Superior temporal gyrus (tissue), 1 donor: ENCODE measurements around the gene RAB11FIP3.

ENCODE experiments used
- DNase-seq: peaks from one replicate; pipeline ENCODE4 v3.0.0-alpha.2; 2016; ENCODE audit errors: extremely low spot score

RAB11FIP3 gene

DNA sequence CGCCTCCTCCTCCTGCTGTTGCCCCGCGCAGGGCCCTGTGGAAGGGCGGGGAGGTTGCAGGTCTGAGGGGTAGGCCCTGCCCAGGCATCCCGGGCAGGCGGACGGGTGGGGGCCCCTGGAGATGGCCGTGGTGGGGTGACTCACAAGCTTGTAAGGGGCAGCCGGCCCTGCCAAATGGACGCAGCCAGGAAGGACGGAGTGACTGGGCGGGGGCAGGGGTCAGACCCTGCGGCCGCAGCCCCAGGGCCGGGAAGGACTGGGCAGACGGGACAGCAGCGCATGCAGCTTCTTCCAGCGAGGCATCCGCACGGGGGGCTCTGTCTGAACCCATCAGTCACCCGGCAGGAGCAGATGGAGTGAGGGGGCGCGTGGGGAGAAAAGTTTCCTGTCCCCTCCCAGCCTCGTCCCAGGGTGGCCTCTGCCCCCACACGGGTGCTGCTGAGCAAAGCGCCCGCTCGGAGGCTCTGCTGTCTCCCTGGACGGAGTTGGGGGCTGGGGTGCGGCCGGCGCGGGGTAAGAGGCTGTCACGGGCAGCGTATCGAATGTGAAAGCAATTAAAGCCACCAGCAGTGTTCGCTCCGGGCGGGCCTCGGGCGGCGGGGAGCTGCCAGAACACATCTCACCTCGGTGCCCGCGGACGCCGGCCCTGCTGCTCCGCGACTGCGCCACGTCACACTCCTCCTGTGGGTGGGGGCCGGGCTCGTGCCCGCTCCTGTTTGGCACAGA is 129.4 kb downstream of the RAB11FIP3 start:
- no peak for DNase-seq

DNA sequence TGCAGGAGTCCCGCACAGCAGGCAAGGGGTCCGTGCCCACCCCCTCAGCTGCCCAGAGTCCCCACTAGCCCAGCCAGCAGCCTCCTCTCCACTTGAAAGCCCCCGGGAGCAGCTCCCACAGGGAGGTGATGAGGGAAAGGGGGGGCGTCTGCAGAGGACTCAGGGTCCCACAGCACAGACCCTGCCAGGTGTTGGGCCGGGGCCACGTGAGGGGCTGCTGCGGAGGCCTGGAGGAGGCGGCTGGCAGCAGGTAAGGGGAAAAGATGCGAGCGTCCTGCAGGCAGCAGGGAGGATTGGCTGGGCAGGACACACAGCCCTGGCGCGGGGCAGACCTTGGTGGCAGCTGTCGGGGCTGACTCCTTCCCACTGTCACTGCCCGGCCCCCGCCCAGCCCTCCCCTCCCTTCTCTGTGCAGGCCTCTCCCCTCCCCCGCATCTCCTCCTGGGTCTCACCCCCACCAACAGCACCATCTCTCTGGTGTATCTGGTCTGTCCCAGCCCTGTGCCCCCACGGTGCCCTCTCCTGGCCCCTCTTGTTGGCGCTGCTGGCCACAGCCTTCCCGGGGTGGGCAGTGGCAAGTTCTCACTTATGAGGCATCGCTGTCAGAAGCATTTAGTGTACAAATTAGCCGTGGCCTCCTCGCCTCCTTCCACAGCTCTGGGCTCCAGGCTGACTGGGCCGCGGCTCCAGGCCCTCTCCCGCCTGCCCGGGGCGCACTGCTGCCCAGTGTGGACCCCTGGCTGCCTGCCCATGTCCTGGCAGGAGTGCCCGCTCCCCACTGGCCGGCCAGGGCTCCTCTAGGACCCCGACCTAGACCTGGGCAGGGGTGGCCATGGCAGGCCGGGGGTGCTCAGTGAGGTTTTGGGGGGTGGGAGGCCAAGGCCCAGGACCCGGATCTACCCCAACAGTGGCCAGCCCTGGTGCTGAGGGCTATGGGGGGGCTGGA is 130.4 kb downstream of the RAB11FIP3 start:
- DNase-seq, result no peak

DNA sequence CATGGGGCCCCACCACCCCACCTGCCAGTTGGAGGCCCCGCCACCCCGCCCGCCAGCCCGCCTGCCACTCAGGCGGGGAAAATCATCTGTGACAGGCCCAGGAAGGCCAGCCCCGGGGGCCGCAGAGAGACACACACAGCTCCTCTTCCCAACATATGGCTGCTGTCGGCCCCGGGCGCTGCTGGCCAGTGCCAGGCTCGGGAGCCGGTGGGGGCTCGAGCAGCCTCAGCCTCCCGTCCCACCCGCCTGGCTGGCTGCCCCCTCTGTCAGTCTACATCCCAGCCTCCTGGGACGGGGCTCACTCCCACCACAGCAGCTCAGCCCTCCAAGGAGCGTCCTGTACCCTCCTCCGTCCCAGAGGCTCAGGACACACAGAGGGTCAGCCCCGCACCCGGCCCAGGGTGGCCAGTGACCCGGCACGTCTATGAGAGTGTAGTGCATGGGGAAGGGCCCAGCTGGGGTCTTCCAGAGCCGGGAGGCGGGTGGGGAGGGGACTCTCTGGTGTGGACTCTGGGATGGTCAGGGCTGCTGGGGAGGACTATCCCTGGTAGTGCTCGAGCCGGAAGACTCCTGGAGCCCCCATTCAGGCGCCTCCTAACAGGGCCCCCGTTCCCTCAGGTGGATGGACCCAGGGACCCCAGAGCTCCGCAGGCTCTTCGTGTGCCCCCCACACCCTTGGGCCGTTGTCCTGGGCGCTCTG is 131.2 kb downstream of the RAB11FIP3 start:
- DNase-seq, result no peak

DNA sequence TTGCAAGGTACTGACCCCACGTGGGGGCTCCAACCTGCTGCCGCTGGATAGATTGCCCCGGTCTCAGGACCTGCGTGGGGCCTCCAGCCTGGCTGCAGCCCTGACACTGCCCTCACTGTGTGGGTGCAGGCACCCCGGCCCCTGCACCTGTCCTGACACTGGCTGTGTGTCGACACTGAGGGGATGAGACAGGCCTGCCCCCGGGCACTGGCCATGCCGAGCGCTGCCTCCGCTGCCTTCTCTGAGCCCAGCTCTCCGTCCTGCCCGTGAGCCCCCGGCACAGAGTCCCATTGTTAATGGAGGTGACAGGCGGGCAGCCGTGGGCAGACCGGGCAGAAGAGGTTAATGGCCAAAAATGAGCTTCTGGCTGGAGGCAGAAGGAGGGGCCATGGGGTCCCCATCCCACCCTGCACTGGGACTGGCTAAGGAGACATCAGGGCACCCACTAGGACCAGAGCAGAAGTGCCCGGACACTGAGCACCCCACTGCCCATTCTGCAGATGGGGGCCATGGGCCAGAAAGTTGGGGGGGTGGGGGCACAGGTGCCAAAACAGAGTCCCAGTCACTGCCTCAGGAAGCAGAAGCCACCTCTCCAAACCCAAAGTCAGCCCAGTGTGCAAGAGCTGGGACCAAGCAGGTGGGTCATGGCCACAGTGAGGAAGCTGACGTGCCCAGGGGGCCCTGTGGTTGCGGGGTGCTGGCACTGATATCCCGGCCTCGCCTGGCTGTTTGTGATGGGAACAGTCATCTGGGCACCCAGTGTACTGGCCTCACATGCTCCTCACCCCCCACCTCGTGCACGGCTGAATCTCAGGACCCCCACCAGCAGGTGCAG is 132.2 kb downstream of the RAB11FIP3 start:
- DNase-seq, result no peak

DNA sequence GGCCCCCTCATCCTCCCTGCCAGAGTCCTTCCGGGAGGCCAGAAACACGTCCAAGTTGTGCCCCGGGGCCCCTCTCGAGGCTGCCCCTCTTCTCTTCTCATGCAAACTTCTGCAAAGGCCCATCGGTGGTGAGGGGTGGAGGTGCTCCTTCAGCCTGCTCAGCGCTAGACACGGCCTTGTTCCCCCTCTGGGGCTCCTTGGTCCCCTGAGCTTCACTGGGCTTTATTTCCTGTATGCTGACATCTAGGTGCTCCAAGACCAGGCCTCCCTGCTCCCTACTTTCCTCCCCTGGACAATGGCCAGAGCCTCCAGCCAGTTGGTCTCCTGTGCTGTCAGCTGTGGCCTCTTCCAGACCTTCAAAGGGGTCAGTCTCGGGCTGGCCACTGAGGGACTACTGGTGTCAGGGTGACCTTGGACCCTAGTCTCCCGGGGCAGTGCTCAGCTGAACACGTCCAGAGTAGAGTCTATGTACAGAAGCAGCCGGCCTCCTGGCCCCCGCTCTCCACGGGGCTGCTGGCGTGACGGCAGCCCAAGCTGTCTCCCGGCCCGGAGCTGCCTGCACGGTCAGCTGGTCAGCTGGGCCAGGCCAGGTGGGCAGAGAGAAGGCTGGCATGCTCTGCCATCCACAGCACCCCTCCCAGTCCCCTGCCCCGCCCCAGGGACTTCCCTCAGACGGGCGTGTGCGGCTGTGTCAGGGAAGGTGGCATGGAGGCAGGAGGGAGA is 133.0 kb downstream of the RAB11FIP3 start:
- no peak for DNase-seq

DNA sequence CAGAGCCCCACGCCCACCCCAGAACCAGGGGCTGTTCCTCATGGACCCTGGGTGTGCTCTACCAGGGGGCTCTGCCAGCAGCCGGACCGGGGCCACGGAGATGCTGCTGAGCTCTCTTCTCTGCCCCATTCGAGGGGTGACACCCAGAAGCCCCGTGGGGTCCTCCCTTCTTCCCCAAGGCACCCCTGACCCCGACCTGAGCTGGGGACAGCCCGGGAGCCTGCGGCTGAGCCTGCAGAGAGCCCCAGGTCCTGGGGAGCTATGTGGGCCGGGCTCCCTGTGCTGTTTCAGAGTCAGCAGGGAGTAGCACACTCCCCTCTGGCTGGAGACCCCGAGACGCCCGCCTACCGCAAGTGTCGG is 133.6 kb downstream of the RAB11FIP3 start:
- DNase-seq, result no peak

DNA sequence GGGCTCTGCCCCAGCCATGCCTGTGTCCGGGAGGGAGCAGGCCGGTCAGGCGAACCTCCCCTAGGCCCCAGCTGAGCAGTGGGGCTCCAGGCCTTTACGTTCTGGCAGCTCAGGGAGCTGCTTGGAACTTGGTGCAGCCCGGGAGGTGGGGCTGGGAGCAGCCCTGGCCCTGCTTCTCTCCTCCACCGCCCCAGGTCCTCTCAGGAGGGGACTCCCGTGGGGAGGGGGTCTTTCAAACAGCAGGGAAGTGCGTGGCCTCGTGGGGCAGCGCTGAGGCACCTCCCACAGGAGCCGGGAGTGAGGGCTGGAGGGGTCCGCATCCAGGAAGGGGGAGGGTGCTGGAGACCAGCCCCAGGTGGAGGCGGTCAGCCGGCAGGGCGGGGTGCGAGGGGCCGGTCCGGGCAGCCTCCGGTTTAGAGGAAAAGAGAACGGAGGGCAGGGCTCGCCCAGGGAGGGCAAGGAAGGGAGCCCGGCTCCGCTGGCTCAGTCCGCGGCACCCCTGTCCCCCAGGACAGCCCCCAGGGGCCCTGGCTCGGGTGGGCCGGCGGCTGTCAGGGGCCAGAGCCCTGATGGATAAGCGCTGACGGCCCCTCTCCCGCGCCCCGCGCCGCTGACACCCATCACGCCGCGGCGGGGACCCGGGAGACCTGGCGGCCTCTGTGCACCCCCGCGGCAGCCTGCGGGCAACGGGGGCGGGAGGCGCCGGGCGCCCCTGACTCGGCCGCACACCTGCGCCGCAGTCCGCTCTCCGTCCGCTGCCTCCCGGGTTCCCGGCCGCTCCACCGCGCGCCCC is 134.2 kb downstream of the RAB11FIP3 start:
- no peak for DNase-seq

DNA sequence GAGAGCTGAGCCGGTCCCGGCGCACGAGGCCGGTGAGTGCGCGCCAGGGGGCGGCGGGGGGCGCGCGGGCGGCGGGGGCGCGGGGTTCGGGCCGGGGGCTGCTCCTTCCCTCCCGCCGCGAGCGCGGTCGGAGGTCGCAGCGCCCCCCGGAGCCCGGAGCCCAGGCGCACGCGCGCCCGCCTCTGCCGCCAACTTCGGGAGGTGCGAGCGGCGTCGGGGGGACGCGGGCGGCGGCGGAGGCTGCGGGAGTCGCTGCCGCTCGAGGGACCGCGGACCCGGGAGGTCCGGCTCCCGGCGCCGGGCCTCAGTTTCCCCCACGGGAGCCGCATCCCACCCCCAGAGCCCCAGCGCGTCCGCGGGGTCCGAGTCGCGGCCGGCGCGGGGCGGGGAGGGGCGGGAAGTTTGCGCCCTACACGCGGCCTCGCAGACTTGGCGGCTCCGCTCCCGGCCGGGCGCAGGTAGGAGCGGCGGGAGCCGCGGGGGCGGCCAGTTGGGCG is 134.8 kb downstream of the RAB11FIP3 start, which contains the start of gene PRR35:
TSS of gene PRR35 (plus strand) at position 191 of the 497 bp plus-strand sequence. CDS start 2,901 bp downstream, outside the sequence.
- DNase-seq, result no peak

DNA sequence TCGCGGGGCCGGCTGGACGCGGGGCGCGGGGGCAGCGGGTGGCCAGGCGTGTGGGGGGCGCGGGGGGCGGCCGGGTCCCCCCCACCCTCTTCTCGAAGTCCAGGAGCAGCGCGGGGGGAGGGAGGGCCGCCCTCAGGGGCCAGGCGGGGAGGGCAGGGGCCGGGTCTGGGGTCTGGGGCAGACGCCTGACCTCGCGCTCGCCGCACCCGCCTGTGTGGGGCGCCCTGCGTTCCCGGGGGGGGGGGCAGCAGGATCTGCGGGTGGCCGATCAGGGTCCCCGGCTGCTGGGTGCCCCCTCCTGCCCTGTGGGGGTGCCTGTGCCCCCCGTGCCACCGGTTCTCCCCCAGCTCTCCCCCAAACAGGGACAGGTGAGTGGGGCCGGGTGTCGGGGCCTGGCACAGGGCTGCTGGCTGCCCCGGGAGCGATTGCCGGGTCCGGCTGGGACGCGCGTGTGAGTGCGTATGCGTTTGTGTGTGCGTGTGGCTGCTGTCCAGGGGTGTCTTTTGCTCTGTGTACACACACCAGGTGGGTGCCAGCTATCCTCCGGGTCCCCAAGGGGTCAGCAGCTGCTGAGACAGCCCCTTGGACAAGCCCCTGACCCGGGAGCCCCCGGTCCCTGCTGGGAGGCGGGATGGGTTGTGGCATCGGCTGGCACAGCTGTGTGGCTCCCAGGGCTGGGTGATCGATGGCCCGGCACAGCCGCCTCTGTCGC is 135.4 kb downstream of the RAB11FIP3 start:
- DNase-seq, result no peak

DNA sequence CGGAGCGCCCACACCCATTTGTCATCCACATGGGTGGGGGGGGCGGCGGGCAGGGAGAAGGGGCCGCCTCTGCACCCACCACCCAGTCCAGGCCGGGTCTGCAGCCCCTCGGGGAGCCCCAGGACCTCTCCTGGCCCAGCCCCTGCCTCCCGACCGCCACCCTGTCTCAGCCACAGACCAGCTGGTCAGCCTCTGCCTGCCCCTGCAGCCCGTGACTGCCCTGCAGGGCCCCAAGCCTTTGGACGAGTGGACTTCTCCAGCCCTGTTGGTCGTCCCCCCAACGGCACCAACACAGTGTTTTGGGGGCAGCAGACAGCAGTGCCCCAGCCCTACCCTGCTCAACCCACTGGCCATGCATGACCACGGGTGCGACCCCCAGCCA is 136.0 kb downstream of the RAB11FIP3 start:
- DNase-seq, result no peak

DNA sequence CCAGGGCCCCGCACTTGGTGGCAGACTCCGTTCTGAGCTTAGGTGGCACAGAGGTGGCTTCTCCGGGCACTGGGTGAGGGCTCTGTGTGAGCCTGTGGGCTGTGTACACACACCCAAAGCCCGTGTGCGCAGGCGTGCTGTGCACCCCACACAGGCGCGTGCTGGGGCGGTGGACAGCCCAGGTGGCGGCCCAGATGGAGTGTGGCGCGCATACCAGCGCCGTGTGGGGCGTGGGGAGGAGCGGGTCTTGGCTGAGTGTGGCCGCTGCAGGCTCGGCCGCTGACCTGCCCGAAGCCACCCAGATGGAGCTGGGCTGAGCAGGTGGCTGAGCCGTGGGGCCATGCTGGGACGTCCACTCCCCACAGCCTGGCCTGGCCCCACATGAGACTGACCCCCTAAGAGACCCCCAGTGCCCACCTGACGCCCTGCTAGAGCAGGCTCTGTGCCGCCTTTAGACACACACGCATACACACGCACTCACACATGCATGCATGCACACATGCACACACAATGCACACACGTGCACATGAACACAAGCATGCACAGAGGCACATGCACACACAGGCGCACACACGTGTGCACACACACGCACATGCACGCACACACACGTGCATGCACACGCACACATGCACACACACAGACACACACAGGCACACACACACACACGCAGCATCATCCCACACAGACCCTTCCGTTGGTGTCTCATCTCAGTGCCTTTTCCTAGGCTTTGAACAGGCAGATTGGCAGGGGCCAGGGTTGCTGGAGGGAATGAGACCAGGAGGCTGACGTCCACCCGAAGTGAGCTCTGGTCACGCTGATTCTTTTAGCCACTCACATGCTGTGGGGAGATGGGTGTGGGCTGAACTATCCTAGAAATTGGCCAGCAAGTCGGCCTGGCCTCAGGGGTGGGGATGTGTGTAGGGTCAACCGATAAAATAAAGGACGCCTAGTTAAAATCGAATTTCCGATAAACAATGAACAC is 136.8 kb downstream of the RAB11FIP3 start:
- no peak for DNase-seq

DNA sequence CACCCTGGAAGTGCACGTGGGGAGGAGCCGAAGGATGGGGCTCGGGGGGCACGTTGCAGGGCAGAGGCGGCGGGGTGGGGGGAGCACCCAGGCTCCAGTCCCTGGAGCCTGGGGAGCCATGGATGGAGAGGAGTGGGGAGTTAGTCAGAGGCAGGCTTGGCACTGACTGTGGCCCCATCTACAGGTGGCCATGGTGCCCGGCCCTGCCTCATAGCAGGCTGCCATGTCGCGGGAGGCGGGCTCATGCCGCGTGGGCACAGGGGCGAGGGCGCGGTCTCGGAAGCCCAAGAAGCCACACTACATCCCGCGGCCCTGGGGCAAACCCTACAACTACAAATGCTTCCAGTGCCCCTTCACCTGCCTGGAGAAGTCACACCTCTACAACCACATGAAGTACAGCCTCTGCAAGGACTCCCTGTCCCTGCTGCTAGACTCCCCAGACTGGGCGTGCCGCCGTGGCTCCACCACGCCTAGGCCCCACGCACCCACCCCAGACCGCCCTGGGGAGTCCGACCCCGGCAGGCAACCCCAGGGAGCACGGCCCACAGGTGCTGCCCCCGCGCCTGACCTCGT is 137.7 kb downstream of the RAB11FIP3 start:
- no peak for DNase-seq

DNA sequence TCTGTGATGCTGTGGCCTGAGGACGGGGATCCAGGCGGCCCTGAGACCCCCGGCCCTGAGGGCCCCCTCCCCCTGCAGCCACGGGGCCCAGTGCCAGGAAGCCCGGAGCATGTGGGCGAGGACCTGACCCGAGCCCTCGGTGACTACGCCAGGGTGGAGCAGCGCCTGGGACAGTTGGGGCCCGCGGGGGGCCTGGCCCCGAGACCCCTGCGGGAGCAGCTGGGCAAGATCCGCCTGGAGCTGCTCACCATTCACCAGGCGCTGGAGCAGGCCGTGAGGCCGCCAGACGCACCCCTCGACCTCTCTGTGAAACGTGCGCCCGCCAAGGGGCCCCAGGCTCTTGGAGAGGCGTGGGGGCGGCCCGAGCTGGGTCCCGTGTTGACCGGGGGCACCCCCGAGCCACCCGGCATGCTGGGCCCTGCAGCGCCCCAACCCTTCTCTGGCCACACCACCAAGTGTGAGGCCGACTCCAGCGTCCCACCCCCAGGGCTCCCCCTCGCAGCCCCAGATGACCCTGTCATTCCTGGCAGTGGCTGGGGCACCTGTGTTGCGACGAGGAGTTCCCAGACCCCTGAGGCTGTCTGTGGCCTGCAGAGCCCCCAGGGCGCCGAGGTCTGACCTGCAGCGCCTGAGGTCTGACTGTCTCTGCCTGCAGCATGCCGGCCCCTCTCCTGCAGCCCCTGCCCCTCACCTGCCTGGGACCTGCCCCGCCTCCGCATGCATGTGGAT is 139.4 kb downstream of the RAB11FIP3 start:
- no peak for DNase-seq

DNA sequence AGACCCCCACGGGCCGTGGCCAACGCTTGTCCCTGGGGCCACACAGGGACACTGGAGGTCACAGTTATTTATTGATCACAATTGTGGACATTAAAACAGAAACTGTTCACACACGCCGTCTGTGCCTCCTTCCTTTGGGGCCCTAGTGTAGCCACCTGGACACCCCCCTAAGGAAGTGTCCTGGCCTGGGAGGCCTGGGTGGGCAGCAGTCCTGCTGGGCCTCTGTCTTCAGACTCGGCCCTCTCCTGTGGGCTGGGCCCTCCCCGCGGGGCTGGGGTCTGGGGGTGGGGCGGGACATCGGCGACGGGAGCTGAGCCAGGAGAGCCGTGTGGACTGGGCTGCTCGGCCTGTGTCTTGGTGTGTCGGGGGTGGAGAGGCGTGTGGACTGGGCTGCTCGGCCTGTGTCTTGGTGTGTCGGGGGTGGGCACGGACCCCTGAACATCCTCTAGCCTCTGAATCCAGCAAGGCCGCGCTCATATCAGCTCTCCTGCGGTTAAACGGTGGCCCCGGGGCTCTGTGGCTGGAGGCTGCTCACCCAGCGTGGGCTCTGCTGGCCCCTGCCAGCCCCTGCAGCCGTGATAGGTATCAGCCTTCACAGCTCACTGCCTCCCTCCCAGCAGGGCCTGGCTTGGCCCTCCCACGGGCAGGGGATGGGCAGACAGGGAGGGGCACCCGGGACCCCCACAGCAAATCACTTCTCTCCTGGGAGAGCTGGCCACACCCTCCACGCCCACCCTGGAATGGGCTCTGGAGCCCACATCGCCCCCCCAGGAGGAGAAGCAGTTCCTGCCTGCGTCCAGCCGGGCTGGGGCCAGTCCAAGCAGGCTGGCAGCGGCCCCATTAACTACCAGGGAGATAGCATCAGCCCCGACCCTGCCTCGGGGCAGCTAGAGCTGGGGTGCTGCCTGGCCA is 140.2 kb downstream of the RAB11FIP3 start:
- no peak for DNase-seq

DNA sequence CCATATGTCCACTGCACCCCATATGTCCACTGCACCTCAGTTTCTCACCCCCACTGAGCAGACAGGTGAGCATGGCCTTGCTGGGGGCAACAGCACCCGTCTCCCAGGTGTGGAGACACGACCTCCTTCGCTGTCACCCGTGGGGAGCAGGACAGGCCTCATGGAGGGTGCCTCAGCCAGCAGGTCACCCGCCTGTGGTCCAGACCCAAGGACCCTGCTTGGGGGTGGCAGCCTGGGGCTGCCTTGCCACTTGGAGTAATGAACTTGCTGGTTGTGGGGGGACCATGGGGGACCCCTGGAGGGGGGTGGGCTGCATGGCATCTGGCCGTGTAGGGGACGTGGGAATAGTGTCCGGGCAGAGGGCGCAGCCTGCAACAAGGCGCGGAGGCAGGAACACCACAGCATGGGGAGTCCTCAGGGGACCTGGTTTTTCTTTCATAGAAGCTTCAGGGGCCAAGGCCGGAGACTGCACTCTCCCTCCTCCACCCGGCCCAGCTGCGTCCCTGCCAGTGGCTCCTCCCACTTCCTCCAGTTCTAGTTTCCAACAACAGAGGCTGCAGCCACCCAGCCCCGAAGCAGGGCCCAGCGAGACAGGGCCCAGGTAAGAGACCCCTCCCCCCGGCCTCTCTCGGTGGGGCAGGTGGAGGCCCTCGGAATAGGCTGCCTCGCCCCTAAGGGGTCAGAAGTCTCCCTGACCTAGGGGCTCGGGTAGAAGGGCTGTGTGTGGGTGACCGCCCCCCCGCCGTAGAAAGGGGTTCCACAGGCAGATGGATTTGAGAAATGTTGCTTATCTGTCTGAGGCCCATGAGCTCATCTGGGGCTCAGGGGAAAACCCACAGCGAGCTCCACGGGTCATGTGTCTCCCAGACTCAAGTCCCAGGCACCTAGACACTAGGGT is 141.3 kb downstream of the RAB11FIP3 start, which contains the start of gene NHLRC4:
TSS of gene NHLRC4 (plus strand) at position 531 of the 898 bp plus-strand sequence. CDS start 1,043 bp downstream, outside the sequence.
- DNase-seq, result no peak
